Tibial artery (tissue), 4 donors: ENCODE data around the gene PIGZ.

Experiments used
- DNase-seq, 2 donors: peaks; one replicate each; pipeline ENCODE4 v3.0.0-alpha.2; 2019
- H3K27ac ChIP-seq, 2 donors: fragments of 200-600 bp; sonication (generic) in 1 of 2; 1 replicate in 1 of 2; 2 replicates in 1 of 2; pipeline ENCODE4 v1.5.1; 2018 to 2019; ENCODE audit warnings: mild to moderate bottlenecking in 1 of 2
- H3K27me3 ChIP-seq, 2 donors: fragments of 200-600 bp; sonication (generic) in 1 of 2; one replicate each; pipeline versions ENCODE4 v1.5.1 to v1.6.0; 2016 to 2019
- H3K36me3 ChIP-seq, 3 donors: fragments of 200-600 bp; sonication (generic) in 2 of 3; one replicate each; pipeline ENCODE4 v1.5.1; 2016 to 2019; ENCODE audit warnings: mild to moderate bottlenecking in 2 of 3
- H3K4me1 ChIP-seq, 4 donors: fragments of 200-600 bp; sonication (generic) in 2 of 4; 1 replicate in 3 of 4; 2 replicates in 1 of 4; pipeline ENCODE4 v1.5.1; 2016 to 2019
- H3K4me3 ChIP-seq, 2 donors: fragments of 200-600 bp; sonication (generic) in 1 of 2; 1 replicate in 1 of 2; 2 replicates in 1 of 2; pipeline ENCODE4 v1.5.1; 2018 to 2019; ENCODE audit warnings: mild to moderate bottlenecking in 2 of 2
- H3K9me3 ChIP-seq, 3 donors: fragments of 200-600 bp; sonication (generic) in 1 of 3; one replicate each; pipeline ENCODE4 v1.5.1; 2016 to 2019
- CTCF ChIP-seq, 2 experiments: fragments of 200-600 bp in 1 of 2; fragments of 450-650 bp in 1 of 2; IDR thresholded peaks; one replicate each; pipeline ENCODE4 v1.5.1; 2017 to 2019; ENCODE audit warnings: antibody characterized with exemption in 2 of 2, mild to moderate bottlenecking in 1 of 2, moderate library complexity in 1 of 2
- intact Hi-C: fragments of 100-400 bp; cut with DNase I; formaldehyde crosslinking; loops from one replicate; pipeline ENCODE4 v1.15.0; 2023; ENCODE audit warnings: low total_unique reads

The PIGZ gene

DNA sequence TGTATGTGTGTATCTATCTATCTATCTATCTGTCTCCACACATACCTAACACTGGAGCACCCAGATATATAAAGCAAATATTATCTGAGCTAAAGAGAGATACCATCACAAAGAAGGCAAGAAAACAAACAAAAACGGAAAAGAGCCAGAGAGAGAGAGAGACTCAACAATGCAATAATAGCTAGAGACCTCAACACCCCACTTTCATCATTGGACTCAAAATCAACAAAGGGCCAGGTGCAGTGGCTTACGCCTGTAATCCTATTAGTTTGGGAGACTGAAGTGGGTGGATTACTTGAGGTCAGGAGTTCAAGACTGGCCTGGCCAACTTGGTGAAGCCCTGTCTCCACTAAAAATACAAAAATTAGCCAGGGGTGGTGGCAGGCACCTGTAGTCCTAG, 49.7 kb downstream of the PIGZ start:
- no peak overlapping the region for H3K4me3 ChIP-seq
- DNase-seq, result no peak
- H3K9me3 ChIP-seq, result no peaks in the 10 kb centered on the region
- no peaks in the 10 kb centered on the region for H3K27me3 ChIP-seq
- H3K4me1 ChIP-seq, result no peaks in the 10 kb centered on the region
- H3K27ac ChIP-seq, result no peak overlapping the region
- intact Hi-C loops, result no loop called here
- H3K36me3 ChIP-seq, result peaks cover 18 to 32% (median 25%) of the 10 kb centered on the region in 3 donors
- TF ChIP-seq CTCF (IDR thresholded peaks at IDR 0.05), result no peak

DNA sequence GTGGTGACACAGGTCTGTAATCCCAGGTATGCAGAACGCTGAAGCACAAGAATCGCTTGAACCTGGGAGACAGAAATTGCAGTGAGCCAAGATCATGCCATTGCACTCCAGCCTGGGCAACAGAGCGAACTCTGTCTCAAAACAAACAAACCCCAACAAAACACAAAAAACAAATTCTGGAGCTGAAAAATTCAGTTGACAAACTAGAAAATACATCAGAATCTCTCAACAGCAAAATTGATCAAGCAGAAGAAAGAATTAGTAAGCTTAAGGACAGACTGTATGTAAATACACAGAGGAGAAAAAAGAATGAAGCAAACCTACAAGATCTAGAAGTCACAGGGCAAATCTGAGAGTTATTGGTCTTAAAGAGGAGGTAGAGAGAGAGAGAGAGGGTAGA, 51.6 kb downstream of the PIGZ start:
- H3K9me3 ChIP-seq, result no peaks in the 10 kb centered on the region
- H3K36me3 ChIP-seq, result peaks cover 15 to 23% (median 17%) of the 10 kb centered on the region in 3 donors
- intact Hi-C loops, result no loop called here
- no peak overlapping the region for H3K4me3 ChIP-seq
- H3K27ac ChIP-seq, result no peak overlapping the region
- H3K27me3 ChIP-seq, result no peaks in the 10 kb centered on the region
- TF ChIP-seq CTCF (IDR thresholded peaks at IDR 0.05), result no peak
- no peak for DNase-seq
- no peaks in the 10 kb centered on the region for H3K4me1 ChIP-seq

DNA sequence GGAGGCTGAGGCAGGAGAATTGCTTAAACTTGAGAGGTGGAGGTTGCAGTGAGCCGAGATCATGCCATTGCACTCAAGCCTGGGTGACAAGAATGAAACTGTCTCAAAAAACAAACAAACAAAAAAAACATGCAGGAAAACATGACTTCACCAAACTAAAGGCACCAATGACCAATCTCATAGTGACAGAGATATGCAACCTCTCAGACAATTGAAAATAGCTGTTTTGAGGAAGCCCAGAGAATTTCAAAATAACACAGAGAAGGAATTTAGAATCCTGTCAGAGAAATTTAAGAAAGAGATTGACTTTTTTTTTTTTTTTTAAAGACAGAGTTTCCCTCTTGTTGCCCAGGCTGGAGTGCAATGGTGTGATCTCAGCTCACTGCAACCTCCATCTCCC, 52.4 kb downstream of the PIGZ start:
- no peak overlapping the region for H3K4me3 ChIP-seq
- no peaks in the 10 kb centered on the region for H3K27me3 ChIP-seq
- no peaks in the 10 kb centered on the region for H3K4me1 ChIP-seq
- peaks cover 15 to 23% (median 17%) of the 10 kb centered on the region in 3 donors for H3K36me3 ChIP-seq
- H3K27ac ChIP-seq, result no peak overlapping the region
- no peaks in the 10 kb centered on the region for H3K9me3 ChIP-seq
- DNase-seq, result no peak
- intact Hi-C loops, result no loop called here
- TF ChIP-seq CTCF (IDR thresholded peaks at IDR 0.05), result no peak

- no peak for DNase-seq
- Histone ChIP-seq H3K36me3 (peaks cover 15 to 23% (median 17%) of the 10 kb centered on the region in 3 donors), H3K27ac (no peak overlapping the region), H3K4me1 (no peaks in the 10 kb centered on the region), H3K27me3 (no peaks in the 10 kb centered on the region), H3K9me3 (no peaks in the 10 kb centered on the region), H3K4me3 (no peak overlapping the region)
- intact Hi-C loops, result no loop called here
- TF ChIP-seq CTCF (IDR thresholded peaks at IDR 0.05), result no peak
These were observed 53.3 kb downstream of the PIGZ start for GRCh38 chr3:196915375-196915774.

DNA sequence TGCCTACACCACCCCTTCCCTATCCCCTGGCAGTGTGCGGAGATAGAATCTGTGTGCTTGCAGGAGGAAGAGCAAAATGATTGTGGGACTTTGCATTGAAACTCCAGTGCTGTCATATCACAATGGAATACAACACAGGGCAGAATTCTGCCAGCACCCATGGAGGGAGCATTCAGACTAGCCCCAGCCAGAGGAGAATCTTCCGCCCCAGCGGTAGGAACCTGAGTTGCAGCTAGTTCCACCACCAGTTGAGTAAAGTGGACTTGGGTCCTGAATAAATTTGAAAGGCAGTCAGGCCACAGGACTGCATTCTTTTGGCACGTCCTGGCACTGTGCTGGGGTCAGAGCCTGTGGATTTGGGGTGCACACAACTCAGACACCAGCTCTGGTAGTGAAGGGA, 53.8 kb downstream of the PIGZ start:
- Histone ChIP-seq H3K27ac (no peak overlapping the region), H3K9me3 (no peaks in the 10 kb centered on the region), H3K4me3 (no peak overlapping the region), H3K36me3 (peaks cover 15 to 23% (median 17%) of the 10 kb centered on the region in 3 donors), H3K4me1 (no peaks in the 10 kb centered on the region), H3K27me3 (no peaks in the 10 kb centered on the region)
- intact Hi-C loops, result no loop called here
- DNase-seq, result no peak
- TF ChIP-seq CTCF (IDR thresholded peaks at IDR 0.05), result no peak

DNA sequence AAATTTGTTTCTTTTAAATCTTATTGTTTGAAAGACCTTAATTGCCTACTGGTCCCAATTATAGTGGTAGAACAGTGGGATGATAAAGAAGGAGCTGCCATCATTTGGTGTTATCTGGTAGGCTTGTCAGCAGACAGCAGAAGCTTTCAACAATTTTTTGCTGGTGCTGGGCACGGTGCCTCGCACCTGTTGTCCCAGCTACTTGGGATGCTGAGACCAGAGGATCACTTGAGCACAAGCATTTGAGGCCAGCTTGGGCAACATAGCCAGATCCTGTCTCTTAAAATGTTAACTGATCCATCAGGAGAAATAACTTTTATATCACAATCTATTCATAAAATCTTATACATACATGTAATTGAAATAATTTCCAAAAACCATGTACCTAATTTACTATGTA, 64.9 kb downstream of the PIGZ start:
- Histone ChIP-seq H3K36me3 (peaks cover 50 to 87% (median 69%) of the 10 kb centered on the region in 3 donors), H3K4me1 (no peaks in the 10 kb centered on the region), H3K9me3 (no peaks in the 10 kb centered on the region), H3K27me3 (no peaks in the 10 kb centered on the region), H3K27ac (no peak overlapping the region), H3K4me3 (no peak overlapping the region)
- intact Hi-C loops, result no loop called here
- no peak for DNase-seq
- TF ChIP-seq CTCF (IDR thresholded peaks at IDR 0.05), result no peak
